IMR-90 (cell line): ENCODE data around the gene PPHLN1. TPM values are rescaled to one million over a fixed set of nuclear protein-coding genes. Genes with fewer than 3 reads are reported as not detected.

Experiments used
- ATAC-seq: fragments of 200-7000 bp; cut with Tn5 transposase; 2 replicates; pipeline ENCODE4 v1.9.1; 2020; ENCODE audit warnings: low read depth, mild to moderate bottlenecking, moderate library complexity
- BruUV-seq: library from RNA; stranded (reverse); fragments of 400-500 nt; replicated peaks from 2 replicates; lab custom pipeline; 2021; lab: Mats Ljungman, UMichigan
- CTCF ChIA-PET: fragments of 300-600 bp; formaldehyde crosslinking; extraction: SDS; loops from one replicate; lab custom pipeline; 2021; ENCODE audit warnings: antibody characterized with exemption; lab: Yijun Ruan, JAX
- POLR2A ChIA-PET: fragments of 300-600 bp; sonication (Branson Sonifier 250); formaldehyde crosslinking; loops from one replicate; lab custom pipeline; 2022; ENCODE audit warnings: antibody characterized with exemption; ENCODE audit not compliant: unreplicated experiment; lab: Charles Lee
- DNase-seq: peaks from one replicate; pipeline ENCODE4 v3.0.0; 2013
- H2AFZ ChIP-seq: replicated peaks from 2 replicates; pipeline ENCODE3; 2013; ENCODE audit warnings: low read length, mild to moderate bottlenecking; ENCODE audit not compliant: poor library complexity
- H2AK5ac ChIP-seq: 2 replicates; pipeline ENCODE4 v1.6.1; 2013; ENCODE audit warnings: low read depth, low read length, inconsistent platforms
- H2AK9ac ChIP-seq: replicated peaks from 2 replicates; pipeline ENCODE3; 2013; ENCODE audit warnings: mild to moderate bottlenecking, low read depth, low read length, moderate library complexity; ENCODE audit not compliant: poor library complexity
- H2BK120ac ChIP-seq: 2 replicates; pipeline ENCODE4 v1.6.1; 2013; ENCODE audit warnings: low read depth, low read length, inconsistent platforms
- H2BK15ac ChIP-seq: 3 replicates; pipeline ENCODE4 v1.6.1; 2013; ENCODE audit warnings: low read depth, low read length, inconsistent platforms
- H2BK20ac ChIP-seq: 2 replicates; pipeline ENCODE4 v1.6.1; 2013; ENCODE audit warnings: low read depth, mild to moderate bottlenecking, inconsistent platforms, low read length, moderate library complexity
- H2BK5ac ChIP-seq: 2 replicates; pipeline ENCODE4 v1.6.1; 2013; ENCODE audit warnings: mild to moderate bottlenecking, low read depth, low read length, inconsistent platforms; ENCODE audit not compliant: poor library complexity, severe bottlenecking
- H3K14ac ChIP-seq: replicated peaks from 2 replicates; pipeline ENCODE4 v1.6.1; 2013; ENCODE audit warnings: low read depth, low read length, inconsistent platforms
- H3K18ac ChIP-seq: 2 replicates; pipeline ENCODE4 v1.6.1; 2013; ENCODE audit warnings: low read depth, low read length, control low read depth
- H3K23ac ChIP-seq: 2 replicates; pipeline ENCODE4 v1.6.1; 2013; ENCODE audit warnings: low read depth, low read length, inconsistent platforms
- H3K27ac ChIP-seq: 2 replicates; pipeline ENCODE4 v1.5.1; 2013; ENCODE audit warnings: mild to moderate bottlenecking, control low read depth, low read length; ENCODE audit not compliant: insufficient read depth
- H3K27me3 ChIP-seq: 2 replicates; pipeline ENCODE4 v1.6.1; 2013; ENCODE audit warnings: low read length; ENCODE audit not compliant: control insufficient read depth, insufficient read depth
- H3K36me3 ChIP-seq: 2 replicates; pipeline ENCODE4 v1.6.1; 2013; ENCODE audit warnings: low read length, mixed read lengths; ENCODE audit not compliant: control insufficient read depth, insufficient read depth
- H3K4ac ChIP-seq: 2 replicates; pipeline ENCODE4 v1.6.1; 2013; ENCODE audit warnings: low read depth, low read length, inconsistent platforms
- H3K4me1 ChIP-seq: 2 replicates; pipeline ENCODE4 v1.6.1; 2013; ENCODE audit warnings: low read length, mixed read lengths; ENCODE audit not compliant: control insufficient read depth, insufficient read depth
- H3K4me2 ChIP-seq: 2 replicates; pipeline ENCODE4 v1.6.1; 2013; ENCODE audit warnings: low read depth, mild to moderate bottlenecking, control low read depth, low read length, moderate library complexity
- H3K4me3 ChIP-seq: 2 replicates; pipeline ENCODE4 v1.5.1; 2013; ENCODE audit warnings: low read depth, mild to moderate bottlenecking, control low read depth, low read length, moderate library complexity; ENCODE audit not compliant: insufficient read depth
- H3K56ac ChIP-seq: 2 replicates; pipeline ENCODE4 v1.6.1; 2013; ENCODE audit warnings: low read length, inconsistent platforms; ENCODE audit not compliant: insufficient read depth; ENCODE audit errors: extremely low read depth
- H3K79me1 ChIP-seq, 2 experiments: 2 replicates each; pipeline ENCODE4 v1.6.1; 2013; ENCODE audit warnings: low read length in 2 of 2, inconsistent platforms in 1 of 2, low read depth in 1 of 2
- H3K9ac ChIP-seq: 2 replicates; pipeline ENCODE4 v1.6.1; 2013; ENCODE audit warnings: low read depth, low read length, control low read depth
- H3K9me1 ChIP-seq: 2 replicates; pipeline ENCODE4 v1.6.1; 2013; ENCODE audit warnings: low read length, inconsistent platforms; ENCODE audit not compliant: insufficient read depth
- H3K9me3 ChIP-seq: 2 replicates; pipeline ENCODE4 v1.6.1; 2013; ENCODE audit warnings: low read length; ENCODE audit not compliant: control insufficient read depth, insufficient read depth
- H4K20me1 ChIP-seq: 2 replicates; pipeline ENCODE4 v1.6.1; 2013; ENCODE audit warnings: low read length, inconsistent platforms; ENCODE audit not compliant: insufficient read depth
- H4K5ac ChIP-seq: 2 replicates; pipeline ENCODE4 v1.6.1; 2013; ENCODE audit warnings: mild to moderate bottlenecking, low read depth, low read length, control low read depth
- H4K8ac ChIP-seq, 2 experiments: 2 replicates each; pipeline ENCODE4 v1.6.1; 2013; ENCODE audit warnings: low read depth in 2 of 2, low read length in 2 of 2, control low read depth in 1 of 2, inconsistent platforms in 1 of 2
- H4K91ac ChIP-seq: 2 replicates; pipeline ENCODE4 v1.6.1; 2013; ENCODE audit warnings: low read depth, low read length, inconsistent platforms; ENCODE audit not compliant: insufficient read depth
- BHLHE40 ChIP-seq: fragments of 150-350 bp; IDR thresholded peaks from 2 replicates; pipeline ENCODE4 v1.6.1; 2016; ENCODE audit warnings: mild to moderate bottlenecking, low read depth, low read length
- CEBPB ChIP-seq: IDR thresholded peaks from 2 replicates; pipeline ENCODE4 v1.6.1; 2012; ENCODE audit warnings: low read depth, low read length, improper control_type of control experiment
- CHD1 ChIP-seq: IDR thresholded peaks from 2 replicates; pipeline ENCODE4 v1.6.1; 2012; ENCODE audit warnings: low read depth, low read length, improper control_type of control experiment
- CTCF ChIP-seq: conservative IDR thresholded peaks from 2 replicates; pipeline ENCODE4 v1.5.1; 2012; ENCODE audit warnings: mild to moderate bottlenecking, low read depth, low read length, improper control_type of control experiment
- ELK1 ChIP-seq: fragments of 150-350 bp; IDR thresholded peaks from 2 replicates; pipeline ENCODE4 v1.6.1; 2016; ENCODE audit warnings: low read depth, mild to moderate bottlenecking, low read length, moderate library complexity, borderline replicate concordance
- FOS ChIP-seq: fragments of 150-350 bp; IDR thresholded peaks from 2 replicates; pipeline ENCODE4 v1.6.1; 2016; ENCODE audit warnings: low read depth, low read length
- MAFK ChIP-seq: IDR thresholded peaks from 2 replicates; pipeline ENCODE4 v1.6.1; 2012; ENCODE audit warnings: low read depth, low read length, improper control_type of control experiment
- MAZ ChIP-seq: IDR thresholded peaks from 2 replicates; pipeline ENCODE4 v1.6.1; 2012; ENCODE audit warnings: low read depth, mild to moderate bottlenecking, low read length, improper control_type of control experiment, moderate library complexity, borderline replicate concordance
- MXI1 ChIP-seq: IDR thresholded peaks from 2 replicates; pipeline ENCODE4 v1.6.1; 2012; ENCODE audit warnings: low read depth, mild to moderate bottlenecking, low read length, moderate library complexity, borderline replicate concordance
- NFE2L2 ChIP-seq: fragments of 150-350 bp; IDR thresholded peaks from 2 replicates; pipeline ENCODE4 v1.6.1; 2016; ENCODE audit warnings: low read depth, mild to moderate bottlenecking, low read length
- POLR2A ChIP-seq: IDR thresholded peaks from 2 replicates; pipeline ENCODE4 v1.6.1; 2012; ENCODE audit warnings: mild to moderate bottlenecking, low read depth, low read length
- RAD21 ChIP-seq: IDR thresholded peaks from 2 replicates; pipeline ENCODE4 v1.6.1; 2012; ENCODE audit warnings: low read length, improper control_type of control experiment
- RCOR1 ChIP-seq: IDR thresholded peaks from 2 replicates; pipeline ENCODE4 v1.6.1; 2012; ENCODE audit warnings: mild to moderate bottlenecking, low read length, improper control_type of control experiment; ENCODE audit not compliant: insufficient replicate concordance
- RFX5 ChIP-seq: IDR thresholded peaks from 2 replicates; pipeline ENCODE4 v1.8.0; 2012; ENCODE audit warnings: low read depth, mild to moderate bottlenecking, low read length, moderate library complexity
- SMC3 ChIP-seq: fragments of 150-350 bp; IDR thresholded peaks from 2 replicates; pipeline ENCODE4 v1.6.1; 2016; ENCODE audit warnings: low read depth, mild to moderate bottlenecking, antibody characterized with exemption, low read length, moderate library complexity
- USF2 ChIP-seq: fragments of 150-350 bp; IDR thresholded peaks from 2 replicates; pipeline ENCODE4 v1.6.1; 2017; ENCODE audit warnings: mild to moderate bottlenecking, antibody characterized with exemption, low read length, low read depth
- WGBS, 2 experiments: methylation state at CpG; one replicate each; pipeline versions ENCODE4 v1.1.5 to v1.1.7; 2013; ENCODE audit warnings: missing lambda C conversion rate in 2 of 2; ENCODE audit not compliant: insufficient read length in 1 of 2; ENCODE audit errors: extremely low coverage in 2 of 2; 5-methylcytosine and 5-hydroxymethylcytosine counted together
- dilution Hi-C: fragments of 300-500 bp; cut with HindIII; formaldehyde crosslinking; loops from one replicate; pipeline ENCODE4 v1.14.3; 2018; ENCODE audit warnings: low sequenced_read_pairs; ENCODE audit not compliant: unreplicated experiment
- in situ Hi-C: fragments of 300-500 bp; cut with MboI; formaldehyde crosslinking; loops from 3 replicates; pipeline ENCODE4 v1.14.3; 2019; ENCODE audit warnings: low sequenced_read_pairs, inconsistent platforms, mixed read lengths
- intact Hi-C: fragments of 100-400 bp; cut with micrococcal nuclease; formaldehyde crosslinking; loops from 2 replicates; pipeline ENCODE4 v1.10.0; 2022
- polyA plus RNA-seq, 3 experiments: library from polyadenylated mRNA; depleted of rRNA; stranded (reverse); fragments of >200 nt; gene quantifications; 2 replicates each; pipeline ENCODE4 v1.2.3, GENCODE V29; 2012; ENCODE audit warnings: low replicate concordance in 1 of 3
- total RNA-seq: library from RNA; depleted of rRNA; stranded (reverse); fragments of >200 nt; gene quantifications from 2 replicates; pipeline ENCODE4 v1.2.3, GENCODE V29; 2012

The PPHLN1 gene
- total and polyA plus RNA-seq, 2 of the 4 experiments (the other 2 are of a cell fraction), result 50.7 to 54.3 TPM

GRCh38 chr12:42485823-42486222 is 159.9 kb downstream of the PPHLN1 start:
- H3K4me1 ChIP-seq, result peaks cover 2% of the 10 kb centered on the region; the same call in 1 of the 2 replicates
- H2BK120ac ChIP-seq, result no peak overlapping the region
- no peak overlapping the region for H2BK5ac ChIP-seq
- H3K18ac ChIP-seq, result no peak overlapping the region
- POLR2A ChIA-PET, result no interaction called here
- no peak overlapping the region for H3K9ac ChIP-seq
- H4K5ac ChIP-seq, result no peak overlapping the region
- CTCF ChIA-PET, result interaction anchor here (4.0 kb wide), 1 partner anchor 83 kb away, joined by 22 read pairs; no protein-coding TSS in a partner anchor
- no peak overlapping the region for H2BK20ac ChIP-seq
- no peaks in the 10 kb centered on the region for H3K9me3 ChIP-seq
- no peak overlapping the region for H3K23ac ChIP-seq
- no peak overlapping the region for H3K4me3 ChIP-seq
- ATAC-seq, result no peak
- dilution Hi-C loops, result no loop called here
- no peaks in the 10 kb centered on the region for H3K27me3 ChIP-seq
- H3K36me3 ChIP-seq, result no peaks in the 10 kb centered on the region
- no peak overlapping the region for H4K91ac ChIP-seq
- no peak for DNase-seq
- H3K4me2 ChIP-seq, result no peak overlapping the region
- BruUV-seq, result no TSS peak
- H4K8ac ChIP-seq, result no peak overlapping the region
- no peak overlapping the region for H2AFZ ChIP-seq
- in situ Hi-C loops, result loop anchor here (5.0 kb wide), 1 partner anchor 791 kb away; no protein-coding TSS in a partner anchor
- H3K56ac ChIP-seq, result no peak overlapping the region
- 100% methylated on average over 1 of the region's 3 CpGs; no CpG with 5 or more reads in 1 of the 2 experiments for WGBS, 2 experiments
- H3K79me1 ChIP-seq, result peaks cover 7 to 24% of the 10 kb centered on the region in 2 experiments; a peak in 2 of 4 replicates
- H3K4ac ChIP-seq, result no peak overlapping the region
- no peak overlapping the region for H3K27ac ChIP-seq
- TF ChIP-seq POLR2A (no peak), ELK1 (no peak), RAD21 (no peak), NFE2L2 (no peak), RFX5 (no peak), USF2 (no peak), SMC3 (no peak), MXI1 (no peak), MAZ (no peak), MAFK (no peak), CEBPB (no peak), FOS (no peak), RCOR1 (no peak), CTCF (no peak), BHLHE40 (no peak), CHD1 (no peak)
- no peaks in the 10 kb centered on the region for H3K9me1 ChIP-seq
- intact Hi-C loops, result no loop called here
- no peak overlapping the region for H2BK15ac ChIP-seq
- no peak overlapping the region for H3K14ac ChIP-seq
- H4K20me1 ChIP-seq, result no peaks in the 10 kb centered on the region
- no peak overlapping the region for H2AK9ac ChIP-seq
- no peak overlapping the region for H2AK5ac ChIP-seq
